ENCODE results near the gene ADCK1. TPM values are rescaled to one million over a fixed set of nuclear protein-coding genes. Genes with fewer than 3 reads are reported as not detected.

The ADCK1 gene
- total and polyA plus RNA-seq, 9 of the 15 experiments (the other 6 are each of a cell fraction or from before 2014, with no cell fraction given) = 2.8 to 8.9 (median 4.3) TPM

DNA sequence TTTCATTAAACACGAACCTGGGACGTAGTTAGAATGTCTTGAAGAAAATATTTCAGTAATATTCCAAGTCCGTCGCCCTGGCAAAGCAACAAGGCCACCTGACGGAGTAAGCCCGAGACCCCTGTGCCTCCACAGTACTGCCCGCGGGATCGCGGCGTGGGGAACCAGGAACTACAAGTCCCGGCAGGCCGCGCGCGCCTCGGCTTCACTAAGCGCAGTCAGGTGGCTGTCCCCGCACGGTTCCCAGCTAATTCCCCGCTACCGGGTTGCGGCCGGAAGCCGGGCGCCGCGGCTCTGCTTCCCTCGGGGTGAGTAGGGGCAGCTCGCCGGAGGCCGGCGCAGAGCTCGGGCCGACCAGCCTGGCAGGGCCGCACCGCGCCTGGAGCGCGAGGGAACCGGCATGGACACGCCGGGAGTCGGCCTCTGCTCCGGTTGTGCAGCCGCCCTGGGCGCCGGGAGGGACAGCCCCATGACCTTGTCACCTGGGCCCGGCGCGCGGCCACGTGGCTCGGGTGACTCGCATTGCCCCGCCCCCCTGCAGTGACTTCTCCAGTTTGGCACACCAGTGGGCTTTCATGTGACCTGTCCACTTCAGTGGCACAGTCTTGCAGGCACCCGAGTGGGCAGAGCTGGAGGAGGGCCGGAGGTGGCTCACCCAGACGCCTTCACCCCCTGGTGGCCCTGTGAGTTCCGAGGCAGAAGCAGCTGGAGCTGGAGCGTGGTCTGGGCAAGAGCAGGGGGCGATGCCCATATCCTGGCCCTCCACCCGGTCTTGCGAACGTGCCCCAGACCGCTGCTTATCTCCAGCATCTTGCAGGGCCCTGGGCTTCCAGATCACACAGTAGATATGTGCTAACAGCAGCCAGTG, at the start of gene ADCK1 (continued):
- TF ChIP-seq, protein P1, sequence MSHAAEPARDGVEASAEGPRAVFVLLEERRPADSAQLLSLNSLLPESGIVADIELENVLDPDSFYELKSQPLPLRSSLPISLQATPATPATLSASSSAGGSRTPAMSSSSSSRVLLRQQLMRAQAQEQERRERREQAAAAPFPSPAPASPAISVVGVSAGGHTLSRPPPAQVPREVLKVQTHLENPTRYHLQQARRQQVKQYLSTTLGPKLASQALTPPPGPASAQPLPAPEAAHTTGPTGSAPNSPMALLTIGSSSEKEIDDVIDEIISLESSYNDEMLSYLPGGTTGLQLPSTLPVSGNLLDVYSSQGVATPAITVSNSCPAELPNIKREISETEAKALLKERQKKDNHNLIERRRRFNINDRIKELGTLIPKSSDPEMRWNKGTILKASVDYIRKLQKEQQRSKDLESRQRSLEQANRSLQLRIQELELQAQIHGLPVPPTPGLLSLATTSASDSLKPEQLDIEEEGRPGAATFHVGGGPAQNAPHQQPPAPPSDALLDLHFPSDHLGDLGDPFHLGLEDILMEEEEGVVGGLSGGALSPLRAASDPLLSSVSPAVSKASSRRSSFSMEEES (CRISPR knock-in tag; IDR thresholded peaks at IDR 0.05) = peak; percentile 1; the same call in 1 of the 2 replicates
- TF ChIP-seq SMC3 (conservative IDR thresholded peaks at IDR 0.05; ENCODE audit: insufficient read depth, low read depth, low read length) (no peak), LEF1 (IDR thresholded peaks at IDR 0.05) (no peak), SUPT5H (IDR thresholded peaks at IDR 0.05) (peak; percentile 72; the same call in 1 of the 2 replicates), NONO (IDR thresholded peaks at IDR 0.05; ENCODE audit: low read depth in 2 of 2, low read length in 1 of 2) (peak; percentile 56 to 62; a peak in 2 of 4 replicates), NFIX (CRISPR knock-in tag; IDR thresholded peaks at IDR 0.05; ENCODE audit: low read depth) (no peak), ZNF239 (CRISPR knock-in tag; IDR thresholded peaks at IDR 0.05) (no peak), HNRNPUL1 (IDR thresholded peaks at IDR 0.05; ENCODE audit: low read length) (no peak), HOMEZ (CRISPR knock-in tag; IDR thresholded peaks at IDR 0.05) (no peak), NCOA4 (IDR thresholded peaks at IDR 0.05; ENCODE audit: partially characterized antibody) (no peak), ATF1 (CRISPR knock-in tag; IDR thresholded peaks at IDR 0.05) (no peak), ATF1 (tag; IDR thresholded peaks at IDR 0.05) (peak; percentile 83), ZKSCAN1 (IDR thresholded peaks at IDR 0.05; ENCODE audit: low read depth, low read length) (no peak), ZNF133 (CRISPR knock-in tag; IDR thresholded peaks at IDR 0.05) (no peak)
- TF ChIP-seq, protein P2, sequence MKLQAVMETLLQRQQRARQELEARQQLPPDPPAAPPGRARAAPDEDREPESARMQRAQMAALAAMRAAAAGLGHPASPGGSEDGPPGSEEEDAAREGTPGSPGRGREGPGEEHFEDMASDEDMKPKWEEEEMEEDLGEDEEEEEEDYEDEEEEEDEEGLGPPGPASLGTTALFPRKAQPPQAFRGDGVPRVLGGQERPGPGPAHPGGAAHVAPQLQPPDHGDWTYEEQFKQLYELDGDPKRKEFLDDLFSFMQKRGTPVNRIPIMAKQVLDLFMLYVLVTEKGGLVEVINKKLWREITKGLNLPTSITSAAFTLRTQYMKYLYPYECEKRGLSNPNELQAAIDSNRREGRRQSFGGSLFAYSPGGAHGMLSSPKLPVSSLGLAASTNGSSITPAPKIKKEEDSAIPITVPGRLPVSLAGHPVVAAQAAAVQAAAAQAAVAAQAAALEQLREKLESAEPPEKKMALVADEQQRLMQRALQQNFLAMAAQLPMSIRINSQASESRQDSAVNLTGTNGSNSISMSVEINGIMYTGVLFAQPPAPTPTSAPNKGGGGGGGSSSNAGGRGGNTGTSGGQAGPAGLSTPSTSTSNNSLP (IDR thresholded peaks at IDR 0.05; ENCODE audit: borderline replicate concordance, low read depth, low read length) = no peak
- TF ChIP-seq, protein P3, sequence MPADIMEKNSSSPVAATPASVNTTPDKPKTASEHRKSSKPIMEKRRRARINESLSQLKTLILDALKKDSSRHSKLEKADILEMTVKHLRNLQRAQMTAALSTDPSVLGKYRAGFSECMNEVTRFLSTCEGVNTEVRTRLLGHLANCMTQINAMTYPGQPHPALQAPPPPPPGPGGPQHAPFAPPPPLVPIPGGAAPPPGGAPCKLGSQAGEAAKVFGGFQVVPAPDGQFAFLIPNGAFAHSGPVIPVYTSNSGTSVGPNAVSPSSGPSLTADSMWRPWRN (IDR thresholded peaks at IDR 0.05; ENCODE audit: low read depth) = no peak
- TF ChIP-seq, protein P4, sequence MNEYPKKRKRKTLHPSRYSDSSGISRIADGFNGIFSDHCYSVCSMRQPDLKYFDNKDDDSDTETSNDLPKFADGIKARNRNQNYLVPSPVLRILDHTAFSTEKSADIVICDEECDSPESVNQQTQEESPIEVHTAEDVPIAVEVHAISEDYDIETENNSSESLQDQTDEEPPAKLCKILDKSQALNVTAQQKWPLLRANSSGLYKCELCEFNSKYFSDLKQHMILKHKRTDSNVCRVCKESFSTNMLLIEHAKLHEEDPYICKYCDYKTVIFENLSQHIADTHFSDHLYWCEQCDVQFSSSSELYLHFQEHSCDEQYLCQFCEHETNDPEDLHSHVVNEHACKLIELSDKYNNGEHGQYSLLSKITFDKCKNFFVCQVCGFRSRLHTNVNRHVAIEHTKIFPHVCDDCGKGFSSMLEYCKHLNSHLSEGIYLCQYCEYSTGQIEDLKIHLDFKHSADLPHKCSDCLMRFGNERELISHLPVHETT (CRISPR knock-in tag; conservative IDR thresholded peaks at IDR 0.05 in 1 of 2, IDR thresholded peaks at IDR 0.05 in 1 of 2) = peak in 1 of 2 experiments; percentile 61; a peak in 1 of 4 replicates

All from K562 (cell line).